GM10266 (cell line): ENCODE measurements around the gene PTPRG.

ENCODE experiments used
- DNase-seq: peaks from one replicate; pipeline ENCODE4 v3.0.0; 2012; ENCODE audit errors: extremely low spot score
- CTCF ChIP-seq: IDR thresholded peaks from 2 replicates; pipeline ENCODE4 v1.5.1; 2012; ENCODE audit warnings: mild to moderate bottlenecking, low read depth; ENCODE audit not compliant: control insufficient read depth, insufficient read depth; ENCODE audit errors: missing control alignments

The PTPRG gene

GRCh38 chr3:62132027-62132602, 570.7 kb downstream of the PTPRG start:
- no peak for TF ChIP-seq CTCF
- DNase-seq: no peak

- no peak for TF ChIP-seq CTCF
- DNase-seq: no peak
Measured at GRCh38 chr3:62133015-62133414, 571.6 kb downstream of the PTPRG start.

GRCh38 chr3:62134061-62134496, 572.7 kb downstream of the PTPRG start:
- TF ChIP-seq CTCF: no peak
- no peak for DNase-seq

GRCh38 chr3:62135741-62136140, 574.4 kb downstream of the PTPRG start:
- DNase-seq: no peak

GRCh38 chr3:62139957-62140356, 578.6 kb downstream of the PTPRG start:
- no peak for DNase-seq

More at GRCh38 chr3:62135741-62136140, 574.4 kb downstream of the PTPRG start:
- TF ChIP-seq CTCF: no peak

GRCh38 chr3:62142331-62143085, 581.1 kb downstream of the PTPRG start:
- no peak for TF ChIP-seq CTCF
- no peak for DNase-seq

More at GRCh38 chr3:62139957-62140356, 578.6 kb downstream of the PTPRG start:
- no peak for TF ChIP-seq CTCF

GRCh38 chr3:62143843-62144450, 582.6 kb downstream of the PTPRG start:
- DNase-seq: no peak
- TF ChIP-seq CTCF: no peak
